SU-DHL-6 (cell line): ENCODE data around the gene LARGE2.

ENCODE experiments used
- CTCF ChIP-seq: fragments of 200-600 bp; sonication (generic); IDR thresholded peaks from one replicate; pipeline ENCODE4 v1.5.1; 2017; ENCODE audit warnings: antibody characterized with exemption, mild to moderate bottlenecking, low read length, moderate library complexity; ENCODE audit not compliant: insufficient read depth, poor library complexity, severe bottlenecking
- EZH2phosphoT487 ChIP-seq: fragments of 200-600 bp; sonication (generic), shearing (Covaris generic); conservative IDR thresholded peaks from 2 replicates; pipeline ENCODE4 v1.6.1; 2018; ENCODE audit warnings: mild to moderate bottlenecking, antibody characterized with exemption, low read length, moderate library complexity, mixed read lengths

- TF ChIP-seq CTCF = no peak
- TF ChIP-seq EZH2phosphoT487 = no peak
Observed at GRCh38 chr11:45900916-45901617, 21.4 kb upstream of the LARGE2 start.
